Karpas-422 (cell line): Measurements from ENCODE around the gene COL16A1. TPM values are rescaled to one million over a fixed set of nuclear protein-coding genes. Genes with fewer than 3 reads are reported as not detected.
"Not testable (repeated sequence)": the region's sequence is repeated elsewhere in the genome, so short reads cannot be mapped to it uniquely, and the experiment has no call there.

Experiments
- DNase-seq: peaks from one replicate; pipeline ENCODE4 v3.0.0-alpha.2; 2015
- H2AFZ ChIP-seq: fragments of 200-600 bp; sonication (generic); 2 replicates; pipeline ENCODE4 v1.6.1; 2014; ENCODE audit warnings: antibody characterized with exemption, low read length, mixed read lengths
- H3K27ac ChIP-seq: fragments of 200-600 bp; sonication (generic); 2 replicates; pipeline ENCODE4 v1.5.1; 2014; ENCODE audit warnings: mild to moderate bottlenecking, low read length, moderate library complexity
- H3K27me3 ChIP-seq: fragments of 200-600 bp; sonication (generic); 2 replicates; pipeline ENCODE4 v1.6.1; 2014; ENCODE audit warnings: low read length, mixed read lengths
- H3K36me3 ChIP-seq: fragments of 200-600 bp; sonication (generic); 2 replicates; pipeline ENCODE4 v1.6.1; 2014; ENCODE audit warnings: low read length, mixed read lengths; ENCODE audit not compliant: insufficient read depth
- H3K4me1 ChIP-seq: fragments of 200-600 bp; sonication (generic); 2 replicates; pipeline ENCODE4 v1.6.1; 2014; ENCODE audit warnings: mild to moderate bottlenecking, low read length, mixed read lengths
- H3K4me2 ChIP-seq: fragments of 200-600 bp; sonication (generic); 2 replicates; pipeline ENCODE4 v1.6.1; 2014; ENCODE audit warnings: low read length, low read depth, mild to moderate bottlenecking; ENCODE audit not compliant: poor library complexity, severe bottlenecking
- H3K4me3 ChIP-seq: fragments of 200-600 bp; sonication (generic); 2 replicates; pipeline ENCODE4 v1.5.1; 2014; ENCODE audit warnings: mild to moderate bottlenecking, antibody characterized with exemption, low read length, mixed read lengths
- H3K79me2 ChIP-seq: fragments of 200-600 bp; sonication (generic); 2 replicates; pipeline ENCODE4 v1.6.1; 2014; ENCODE audit warnings: mild to moderate bottlenecking, low read length, mixed read lengths
- H3K9ac ChIP-seq: fragments of 200-600 bp; sonication (generic); 2 replicates; pipeline ENCODE4 v1.6.0; 2014; ENCODE audit warnings: low read length
- H3K9me2 ChIP-seq: fragments of 200-600 bp; sonication (generic), shearing (Covaris generic); replicated peaks from 2 replicates; pipeline ENCODE4 v1.6.0; 2014; ENCODE audit warnings: mild to moderate bottlenecking, low read length, moderate library complexity; ENCODE audit not compliant: insufficient read depth
- H3K9me3 ChIP-seq: fragments of 300-700, 200-600 bp; sonication (generic); 2 replicates; pipeline ENCODE4 v1.6.1; 2014; ENCODE audit warnings: low read length, mixed read lengths
- H4K20me1 ChIP-seq: fragments of 200-600 bp; sonication (generic); 2 replicates; pipeline ENCODE4 v1.6.1; 2014; ENCODE audit warnings: mild to moderate bottlenecking, antibody characterized with exemption, low read length, low read depth; ENCODE audit not compliant: insufficient read depth
- total RNA-seq: library from RNA; depleted of rRNA; stranded (reverse); fragments of >200 nt; shearing (Covaris generic); gene quantifications from 2 replicates; pipeline ENCODE4 v1.2.3, GENCODE V29; 2014; ENCODE audit warnings: low replicate concordance

COL16A1 gene
- total RNA-seq, 1 experiment from 2014 or later = not detected

GRCh38 chr1:31707059-31707600 lies 3.3 kb upstream of the COL16A1 start:
- not testable (repeated sequence) for H3K4me1 ChIP-seq, H3K4me2 ChIP-seq, H3K9me3 ChIP-seq, H4K20me1 ChIP-seq, DNase-seq, H3K36me3 ChIP-seq, H3K27ac ChIP-seq, H2AFZ ChIP-seq, H3K4me3 ChIP-seq, H3K9me2 ChIP-seq, H3K27me3 ChIP-seq, H3K9ac ChIP-seq, H3K79me2 ChIP-seq

GRCh38 chr1:31706384-31707058 lies 2.7 kb upstream of the COL16A1 start:
- Histone ChIP-seq H3K9me2 (no peaks in the 10 kb centered on the region), H3K4me1 (peaks cover 6% of the 10 kb centered on the region; the same call in 1 of the 2 replicates), H3K9ac (no peak overlapping the region), H3K27ac (no peak overlapping the region), H3K4me3 (no peak overlapping the region), H2AFZ (no peak overlapping the region), H3K4me2 (no peak overlapping the region), H4K20me1 (no peaks in the 10 kb centered on the region), H3K27me3 (no peaks in the 10 kb centered on the region), H3K79me2 (no peaks in the 10 kb centered on the region), H3K9me3 (no peaks in the 10 kb centered on the region), H3K36me3 (no peaks in the 10 kb centered on the region)
- DNase-seq = no peak

GRCh38 chr1:31705080-31705866 lies 1.5 kb upstream of the COL16A1 start:
- peaks cover 14% of the 10 kb centered on the region for H3K4me1 ChIP-seq
- H3K9me2 ChIP-seq = no peaks in the 10 kb centered on the region
- H3K79me2 ChIP-seq = no peaks in the 10 kb centered on the region
- no peaks in the 10 kb centered on the region for H4K20me1 ChIP-seq
- no peak overlapping the region for H3K4me3 ChIP-seq
- H3K36me3 ChIP-seq = no peaks in the 10 kb centered on the region
- H3K9me3 ChIP-seq = no peaks in the 10 kb centered on the region
- H3K9ac ChIP-seq = 0 out of 2 replicates have a peak overlapping the region, but pooled peaks have one; percentile 13
- no peak overlapping the region for H2AFZ ChIP-seq
- no peaks in the 10 kb centered on the region for H3K27me3 ChIP-seq
- no peak overlapping the region for H3K4me2 ChIP-seq
- DNase-seq = peak; percentile 75
- H3K27ac ChIP-seq = no peak overlapping the region

- Histone ChIP-seq H3K27me3 (no peaks in the 10 kb centered on the region), H3K79me2 (no peaks in the 10 kb centered on the region), H3K36me3 (no peaks in the 10 kb centered on the region), H2AFZ (no peak overlapping the region), H4K20me1 (no peaks in the 10 kb centered on the region), H3K9me3 (no peaks in the 10 kb centered on the region), H3K4me1 (peaks cover 18% of the 10 kb centered on the region), H3K9ac (peak overlapping the region; percentile 13; the same call in 1 of the 2 replicates), H3K27ac (no peak overlapping the region), H3K4me2 (no peak overlapping the region), H3K9me2 (no peaks in the 10 kb centered on the region), H3K4me3 (no peak overlapping the region)
- no peak for DNase-seq
Measured at GRCh38 chr1:31704271-31705079, 658 bp upstream of the COL16A1 start.

GRCh38 chr1:31702836-31703404 lies 897 bp downstream of the COL16A1 start:
- no peak for DNase-seq
- H3K27ac ChIP-seq = no peak overlapping the region
- no peaks in the 10 kb centered on the region for H3K79me2 ChIP-seq
- H2AFZ ChIP-seq = no peak overlapping the region
- H4K20me1 ChIP-seq = no peaks in the 10 kb centered on the region
- no peaks in the 10 kb centered on the region for H3K9me2 ChIP-seq
- no peaks in the 10 kb centered on the region for H3K27me3 ChIP-seq
- H3K36me3 ChIP-seq = no peaks in the 10 kb centered on the region
- H3K4me1 ChIP-seq = peaks cover 24% of the 10 kb centered on the region
- H3K9me3 ChIP-seq = no peaks in the 10 kb centered on the region
- no peak overlapping the region for H3K9ac ChIP-seq
- H3K4me3 ChIP-seq = no peak overlapping the region
- no peak overlapping the region for H3K4me2 ChIP-seq

DNA sequence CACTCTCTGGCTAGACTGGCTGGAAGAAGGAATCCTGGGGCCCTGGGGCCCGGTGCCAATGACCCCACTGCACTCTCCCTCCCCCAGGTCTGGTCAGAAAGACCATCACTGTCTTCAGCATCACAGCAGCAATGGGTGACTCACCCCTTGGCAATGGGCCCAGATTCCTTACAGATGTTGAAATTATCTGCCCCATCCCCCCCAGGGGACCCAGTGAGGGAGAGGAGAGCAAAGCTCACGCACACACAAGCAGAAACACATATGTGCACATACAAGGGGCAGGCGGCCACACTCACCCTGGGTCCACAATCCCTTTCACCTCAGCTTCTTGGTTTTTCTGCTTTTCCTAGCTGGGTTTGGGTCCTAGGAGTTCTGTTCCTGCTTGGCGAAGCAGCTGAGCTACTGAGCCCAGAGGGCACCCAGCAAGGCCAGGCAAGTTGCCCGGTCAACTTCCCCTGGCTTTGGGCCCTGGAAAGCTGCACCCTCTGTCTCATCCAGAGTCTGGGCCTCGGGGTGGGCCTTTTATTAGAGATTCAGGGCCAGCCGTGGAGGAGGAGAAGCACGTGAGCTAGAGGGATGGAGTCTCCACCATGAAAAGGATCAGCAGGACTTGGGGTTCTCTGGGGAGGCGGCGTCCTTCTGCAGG lies 2.6 kb downstream of the COL16A1 start:
- Histone ChIP-seq H3K4me1 (peaks cover 24% of the 10 kb centered on the region), H3K79me2 (no peaks in the 10 kb centered on the region), H2AFZ (no peak overlapping the region), H3K27me3 (no peaks in the 10 kb centered on the region), H3K9me3 (no peaks in the 10 kb centered on the region), H3K9me2 (no peaks in the 10 kb centered on the region), H3K4me2 (no peak overlapping the region), H3K9ac (no peak overlapping the region), H3K27ac (no peak overlapping the region), H3K36me3 (no peaks in the 10 kb centered on the region), H4K20me1 (no peaks in the 10 kb centered on the region), H3K4me3 (no peak overlapping the region)
- peak; percentile 62 for DNase-seq

DNA sequence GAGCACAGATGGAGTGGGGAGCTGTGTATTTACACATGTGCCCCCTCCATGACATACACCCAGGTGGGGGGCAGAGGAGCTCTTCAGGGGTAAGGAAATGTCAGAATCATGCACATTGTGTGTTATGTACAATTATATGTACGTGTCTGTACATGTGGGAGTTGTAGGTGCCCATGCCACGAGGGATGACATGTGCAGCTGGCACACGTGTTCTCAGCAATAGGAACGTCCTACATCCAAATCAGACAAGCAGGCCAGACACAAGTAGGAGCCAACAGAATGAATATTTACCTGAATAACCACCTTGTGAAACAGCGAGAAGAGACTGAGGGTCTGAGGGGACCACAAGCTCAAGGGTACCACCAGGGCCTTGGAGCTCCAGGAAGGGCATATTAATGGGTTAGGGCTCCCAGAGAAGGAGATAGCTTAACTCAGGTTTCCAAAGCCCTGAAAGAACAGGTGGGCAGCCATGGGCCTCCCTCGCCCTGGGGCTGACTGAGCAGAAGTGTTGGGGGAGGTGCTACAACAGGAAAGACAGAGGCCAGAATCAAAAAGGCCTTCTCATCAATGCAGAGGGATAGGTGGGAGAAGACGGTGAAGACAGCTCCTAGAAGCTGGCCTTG lies 3.2 kb downstream of the COL16A1 start:
- no peak overlapping the region for H2AFZ ChIP-seq
- no peak for DNase-seq
- H3K27me3 ChIP-seq = no peaks in the 10 kb centered on the region
- H3K4me1 ChIP-seq = peaks cover 24% of the 10 kb centered on the region
- H4K20me1 ChIP-seq = no peaks in the 10 kb centered on the region
- no peaks in the 10 kb centered on the region for H3K79me2 ChIP-seq
- no peak overlapping the region for H3K27ac ChIP-seq
- H3K9me2 ChIP-seq = no peaks in the 10 kb centered on the region
- H3K9me3 ChIP-seq = no peaks in the 10 kb centered on the region
- no peak overlapping the region for H3K4me3 ChIP-seq
- H3K4me2 ChIP-seq = no peak overlapping the region
- H3K36me3 ChIP-seq = no peaks in the 10 kb centered on the region
- H3K9ac ChIP-seq = no peak overlapping the region
